Bronchial epithelial cell (primary cell): Measurements from ENCODE around the gene GYPC. TPM values are rescaled to one million over a fixed set of nuclear protein-coding genes. Genes with fewer than 3 reads are reported as not detected.

Source experiments
- DNase-seq: peaks from one replicate; pipeline ENCODE4 v3.0.0-alpha.2; 2010; ENCODE audit warnings: low read depth
- FAIRE-seq: peaks from 2 replicates; lab custom pipeline; 2011; peaks lifted over from hg19 to GRCh38; lab: Jason Lieb, UNC
- H3K27me3 ChIP-seq: 2 replicates; pipeline ENCODE4 v1.5.1; 2011; ENCODE audit warnings: low read length; ENCODE audit not compliant: control insufficient read depth, insufficient read depth
- H3K36me3 ChIP-seq: 2 replicates; pipeline ENCODE4 v1.5.1; 2011; ENCODE audit warnings: low read length; ENCODE audit not compliant: control insufficient read depth, insufficient read depth
- H3K4me3 ChIP-seq: 2 replicates; pipeline ENCODE4 v1.5.1; 2011; ENCODE audit warnings: mild to moderate bottlenecking, low read depth, low read length, control low read depth
- CTCF ChIP-seq: IDR thresholded peaks from 2 replicates; pipeline ENCODE4 v1.5.1; 2011; ENCODE audit warnings: mild to moderate bottlenecking, moderate library complexity, low read length, control low read depth, inconsistent platforms; ENCODE audit not compliant: insufficient read depth, severe bottlenecking
- total RNA-seq: library from RNA; depleted of rRNA; stranded (reverse); fragments of >200 nt; gene quantifications from 2 replicates; pipeline ENCODE4 v1.2.1, GENCODE V29; 2014

GYPC gene
- total RNA-seq, 1 donor from 2014 or later: 0.53 TPM

- peak; percentile 18 for FAIRE-seq
- TF ChIP-seq CTCF: no peak
- DNase-seq: no peak
- Histone ChIP-seq H3K27me3 (no peaks in the 10 kb centered on the region), H3K4me3 (no peak overlapping the region), H3K36me3 (no peaks in the 10 kb centered on the region)
These were observed 62.0 kb downstream of the GYPC start for GRCh38 chr2:126717928-126718327.

- no peak for TF ChIP-seq CTCF
- DNase-seq (no peak), FAIRE-seq (no peak)
- H3K27me3 ChIP-seq: no peaks in the 10 kb centered on the region
- no peak overlapping the region for H3K4me3 ChIP-seq
- H3K36me3 ChIP-seq: no peaks in the 10 kb centered on the region
These were observed 63.4 kb downstream of the GYPC start for GRCh38 chr2:126719191-126719832.

DNA sequence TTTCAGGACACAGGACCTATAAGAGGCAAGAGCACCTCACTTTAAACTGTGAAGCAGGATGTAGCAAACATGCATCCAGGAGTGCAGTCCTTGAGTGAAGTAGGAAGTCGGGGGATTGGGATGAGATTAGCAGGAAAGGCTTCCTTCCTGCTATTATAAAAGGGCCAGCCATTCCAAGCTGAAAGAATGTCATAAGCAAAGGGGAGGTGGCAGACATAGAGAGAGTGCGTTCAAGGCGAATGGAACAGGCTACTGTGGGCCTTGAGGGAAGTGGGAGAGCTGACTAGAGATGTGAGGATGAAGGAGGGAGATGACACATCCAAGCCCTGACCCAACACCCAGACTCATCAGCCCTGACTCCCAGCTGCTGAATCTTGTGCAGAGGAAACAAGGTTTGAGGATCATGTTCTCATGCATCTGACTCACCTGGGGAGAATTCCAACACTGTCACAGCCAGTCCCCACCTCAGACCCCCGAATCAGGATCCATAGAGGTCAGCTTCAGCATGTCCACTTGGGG lies 63.9 kb downstream of the GYPC start:
- no peak for TF ChIP-seq CTCF
- Histone ChIP-seq H3K27me3 (no peaks in the 10 kb centered on the region), H3K4me3 (no peak overlapping the region), H3K36me3 (no peaks in the 10 kb centered on the region)
- FAIRE-seq: no peak
- no peak for DNase-seq

GRCh38 chr2:126720638-126721037 lies 64.7 kb downstream of the GYPC start:
- no peaks in the 10 kb centered on the region for H3K36me3 ChIP-seq
- H3K4me3 ChIP-seq: no peak overlapping the region
- DNase-seq (no peak), FAIRE-seq (no peak)
- H3K27me3 ChIP-seq: no peaks in the 10 kb centered on the region
- no peak for TF ChIP-seq CTCF

DNA sequence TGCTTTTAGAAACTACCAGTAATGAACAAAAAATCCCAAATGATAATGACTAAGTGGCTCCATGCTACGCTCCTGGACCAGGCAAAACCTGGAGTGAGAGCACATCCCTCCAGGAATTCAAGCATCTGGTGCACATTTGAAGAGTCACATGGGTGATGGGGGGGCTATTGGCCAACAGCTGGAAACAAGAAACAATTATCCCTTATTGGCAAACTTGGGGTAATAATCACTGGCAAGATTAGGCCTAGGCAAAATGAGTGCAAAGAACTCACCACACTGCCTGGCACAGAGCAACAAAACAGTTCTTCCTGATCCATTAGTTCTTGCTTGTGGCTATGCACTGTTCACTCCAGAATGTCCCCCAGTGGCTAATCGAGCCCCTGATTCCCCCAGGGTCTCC lies 66.1 kb downstream of the GYPC start:
- no peak for FAIRE-seq
- no peak for DNase-seq
- no peak for TF ChIP-seq CTCF

DNA sequence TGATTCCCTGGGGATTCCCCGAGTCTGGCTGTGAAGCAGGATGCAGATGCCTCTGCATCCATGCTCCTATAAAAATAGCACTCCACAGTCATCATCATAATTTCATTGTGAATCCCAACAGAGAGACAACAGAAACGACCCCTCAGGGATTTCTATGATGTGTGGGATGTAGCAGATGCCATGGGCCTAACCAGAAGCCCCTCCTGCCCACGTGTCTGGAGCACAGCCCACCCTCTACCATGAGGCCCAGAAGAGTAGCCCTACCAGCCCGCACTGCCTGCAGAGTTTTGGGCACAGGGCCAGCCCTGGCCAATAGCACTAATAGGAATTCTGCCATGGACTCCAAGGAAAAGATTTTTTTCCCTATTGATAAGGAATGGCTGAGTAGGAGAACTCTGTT lies 66.6 kb downstream of the GYPC start:
- TF ChIP-seq CTCF: no peak
- DNase-seq: no peak
- no peaks in the 10 kb centered on the region for H3K27me3 ChIP-seq
- no peak for FAIRE-seq
- H3K36me3 ChIP-seq: no peaks in the 10 kb centered on the region
- H3K4me3 ChIP-seq: no peak overlapping the region

More for the DNA sequence above, 66.1 kb downstream of the GYPC start:
- H3K4me3 ChIP-seq: no peak overlapping the region
- H3K36me3 ChIP-seq: no peaks in the 10 kb centered on the region
- no peaks in the 10 kb centered on the region for H3K27me3 ChIP-seq
